Measurements from ENCODE around the gene C4A. TPM values are rescaled to one million over a fixed set of nuclear protein-coding genes. Genes with fewer than 3 reads are reported as not detected.
"Not testable (repeated sequence)": the region's sequence is repeated elsewhere in the genome, so short reads cannot be mapped to it uniquely, and the experiment has no call there.

Gene C4A
- total and polyA plus RNA-seq, 2 of the 8 experiments (the other 6 are each of a cell fraction or from before 2014, with no cell fraction given) = 0.62 to 2.4 TPM

- POLR2A ChIA-PET (ENCODE audit: partially characterized antibody); H3K36me3 ChIP-seq (ENCODE audit: control insufficient read depth in 2 of 4, insufficient read depth in 4 of 4, low read length in 3 of 4); H3K14ac ChIP-seq (ENCODE audit: insufficient read length); H3K9me3 ChIP-seq (ENCODE audit: insufficient read depth in 2 of 2, low read depth in 1 of 2, low read length in 1 of 2); H2BK12ac ChIP-seq (ENCODE audit: low read depth, low read length); H3K18ac ChIP-seq (ENCODE audit: extremely low read depth, low read length); H3K79me2 ChIP-seq (ENCODE audit: control insufficient read depth in 1 of 2, insufficient read depth in 2 of 2, low read length in 2 of 2); H4K20me1 ChIP-seq (replicated peaks in 1 of 2; ENCODE audit: control insufficient read depth in 1 of 2, insufficient read depth in 2 of 2, low read length in 2 of 2); H3K23me2 ChIP-seq (ENCODE audit: low read depth, low read length); H3K9ac ChIP-seq (replicated peaks in 1 of 4; ENCODE audit: extremely low read depth in 1 of 4, low read depth in 3 of 4, low read length in 3 of 4); H2BK20ac ChIP-seq (ENCODE audit: low read length); H2AFZ ChIP-seq (ENCODE audit: low read length); H3K27ac ChIP-seq (ENCODE audit: low read depth, low read length); H3K56ac ChIP-seq (replicated peaks; ENCODE audit: insufficient read length, low read depth, low read length); H2BK120ac ChIP-seq (replicated peaks; ENCODE audit: low read depth, low read length); H3K4ac ChIP-seq (replicated peaks; ENCODE audit: insufficient read length, low read depth, low read length); H4K5ac ChIP-seq (ENCODE audit: insufficient read length, low read depth, low read length); H2AK5ac ChIP-seq (ENCODE audit: low read depth, low read length); H2BK15ac ChIP-seq (ENCODE audit: low read length); H3K79me1 ChIP-seq (ENCODE audit: low read depth, low read length); H2BK5ac ChIP-seq (ENCODE audit: low read depth, low read length); H3K4me1 ChIP-seq (replicated peaks in 1 of 4; ENCODE audit: control insufficient read depth in 3 of 4, insufficient read depth in 4 of 4, low read length in 3 of 4); H3K4me2 ChIP-seq (ENCODE audit: insufficient read depth in 1 of 2, low read depth in 2 of 2, low read length in 2 of 2); H3K4me3 ChIP-seq (ENCODE audit: extremely low read depth in 1 of 4, insufficient read depth in 2 of 4, low read depth in 3 of 4, low read length in 4 of 4); H3K23ac ChIP-seq (ENCODE audit: insufficient read length); DNase-seq (ENCODE audit: low read depth in 1 of 2, low spot score in 2 of 2); H3K27me3 ChIP-seq (replicated peaks in 1 of 4; ENCODE audit: control insufficient read depth in 3 of 4, extremely low read depth in 1 of 4, insufficient read depth in 3 of 4, low read length in 3 of 4); H4K91ac ChIP-seq (replicated peaks; ENCODE audit: insufficient read length, low read length); H4K8ac ChIP-seq (ENCODE audit: extremely low read depth, insufficient read depth, low read length); FAIRE-seq: not testable (repeated sequence)
- CTCF ChIA-PET (ENCODE audit: partially characterized antibody) = interaction anchor here (1.4 kb wide), 1 partner anchor 9 kb away, joined by 5 read pairs; no protein-coding TSS in a partner anchor
- 82% methylated on average over 3 of the region's 5 CpGs; no CpG with 5 or more reads in 1 of the 2 experiments for WGBS, 2 experiments (ENCODE audit: extremely low coverage in 1 of 2, insufficient coverage in 1 of 2, insufficient read length in 1 of 2, insufficient replicate concordance in 2 of 2, low coverage in 1 of 2, low lambda C conversion rate in 2 of 2, missing lambda C conversion rate in 1 of 2)
Observed at GRCh38 chr6:32038878-32039277, 57.0 kb downstream of the C4A start.

Data from H1 (cell line).